GM10248 (cell line): ENCODE results near the gene GRIFIN.

Source experiments
- CTCF ChIA-PET: fragments of 300-600 bp; sonication (Branson Sonifier 250); formaldehyde crosslinking; extraction: SDS; loops from one replicate; lab custom pipeline; 2021; ENCODE audit warnings: antibody characterized with exemption; lab: Yijun Ruan, JAX
- POLR2A ChIA-PET: fragments of 350-650 bp; sonication (Branson Sonifier 250); formaldehyde crosslinking; extraction: SDS; loops from one replicate; lab custom pipeline; 2020; ENCODE audit warnings: antibody characterized with exemption; lab: Yijun Ruan, JAX
- DNase-seq: peaks from one replicate; pipeline ENCODE4 v3.0.0; 2012; ENCODE audit errors: extremely low spot score
- CTCF ChIP-seq: IDR thresholded peaks from 2 replicates; pipeline ENCODE4 v1.5.1; 2012; ENCODE audit warnings: mild to moderate bottlenecking, low read depth; ENCODE audit errors: extremely low read depth, missing control alignments, control extremely low read depth

GRIFIN gene

DNA sequence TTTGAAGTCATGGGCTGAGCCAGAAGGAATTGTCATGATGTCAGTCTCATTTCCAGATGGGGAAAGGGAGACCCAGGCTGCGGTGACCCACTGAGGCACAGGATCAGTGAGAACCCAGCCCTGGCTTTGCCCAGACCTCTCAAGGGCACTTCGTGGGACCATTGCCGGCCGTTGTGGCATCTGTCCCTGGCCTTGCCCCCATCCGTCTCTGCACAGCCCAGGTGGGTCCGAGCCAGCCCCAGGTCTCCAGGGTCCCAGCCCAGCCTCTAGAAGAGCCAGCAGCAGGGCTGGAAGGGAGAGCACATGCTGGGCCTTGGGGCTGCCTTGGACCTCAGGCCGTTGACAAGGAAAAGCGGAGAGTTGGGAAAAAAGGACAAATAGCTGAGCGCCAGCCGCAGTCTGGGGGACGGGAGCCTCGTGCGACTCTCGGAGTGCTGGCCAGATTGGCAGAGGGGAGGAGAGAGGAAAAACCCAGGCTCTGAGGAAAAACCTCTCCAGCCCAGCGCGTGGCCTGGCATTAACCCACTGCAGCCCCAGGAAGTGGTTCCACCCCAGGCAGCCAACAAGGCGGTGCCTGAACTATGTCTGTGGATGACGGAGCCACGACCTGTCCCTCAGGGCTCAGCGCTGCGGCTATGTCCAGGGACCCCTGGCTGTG, 30.2 kb downstream of the GRIFIN start:
- no peak for DNase-seq
- ChIA-PET POLR2A (no interaction called here), CTCF (interaction anchor here (11.3 kb wide), 1 partner anchor 18 kb away, joined by 240 read pairs; no protein-coding TSS in a partner anchor)
- no peak for TF ChIP-seq CTCF

DNA sequence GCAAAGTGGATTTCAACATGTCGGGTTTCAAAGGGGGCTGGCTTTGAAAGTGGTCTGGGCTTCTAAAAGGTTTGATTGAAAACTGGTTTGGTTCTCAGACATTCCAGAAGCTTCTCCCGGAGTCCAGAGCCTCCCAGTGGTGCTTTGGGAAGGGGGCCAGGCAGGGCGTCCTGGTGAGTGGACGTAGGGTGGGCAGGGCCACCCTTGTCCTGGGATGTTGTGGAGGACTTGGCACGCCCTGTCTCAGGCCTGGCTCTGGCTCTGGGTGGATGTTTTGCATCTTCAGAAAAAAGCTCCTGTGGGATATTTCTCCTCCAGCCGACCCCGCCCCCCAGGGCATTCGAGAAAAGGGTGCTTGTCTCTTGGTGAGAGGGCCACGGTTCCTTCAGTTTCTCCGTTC, 31.2 kb downstream of the GRIFIN start:
- CTCF ChIA-PET: interaction anchor here (11.3 kb wide), 1 partner anchor 19 kb away, joined by 240 read pairs; no protein-coding TSS in a partner anchor
- POLR2A ChIA-PET: no interaction called here
- TF ChIP-seq CTCF: no peak
- DNase-seq: no peak

DNA sequence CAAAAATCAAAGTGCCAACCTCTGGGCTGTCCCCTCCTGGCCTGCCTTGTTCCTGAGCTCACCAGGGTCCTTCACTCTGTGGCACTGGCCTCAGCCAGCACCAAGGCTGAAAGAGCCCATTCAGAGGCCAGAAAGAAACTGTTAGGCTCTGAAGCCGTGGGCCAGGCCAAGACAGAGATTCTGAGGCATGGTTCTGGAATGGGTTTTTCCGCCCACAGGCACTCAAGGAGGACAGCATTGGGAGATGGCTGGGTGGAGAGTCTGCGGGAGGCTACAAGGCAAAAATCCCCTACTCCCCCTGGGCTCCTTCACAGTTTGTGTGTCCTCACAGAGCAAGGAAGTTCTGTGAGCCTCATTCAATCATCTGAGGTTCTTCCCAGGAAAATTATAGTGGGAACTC, 31.7 kb downstream of the GRIFIN start:
- DNase-seq: no peak
- ChIA-PET CTCF (interaction anchor here (1.2 kb wide), 1 partner anchor 24 kb away, joined by 3 read pairs; no protein-coding TSS in a partner anchor), POLR2A (no interaction called here)
- no peak for TF ChIP-seq CTCF

GRCh38 chr7:2443491-2443890, 32.7 kb downstream of the GRIFIN start:
- CTCF ChIA-PET: interaction anchor here (1.2 kb wide), 1 partner anchor 25 kb away, joined by 3 read pairs; no protein-coding TSS in a partner anchor
- POLR2A ChIA-PET: no interaction called here
- DNase-seq: no peak
- no peak for TF ChIP-seq CTCF

DNA sequence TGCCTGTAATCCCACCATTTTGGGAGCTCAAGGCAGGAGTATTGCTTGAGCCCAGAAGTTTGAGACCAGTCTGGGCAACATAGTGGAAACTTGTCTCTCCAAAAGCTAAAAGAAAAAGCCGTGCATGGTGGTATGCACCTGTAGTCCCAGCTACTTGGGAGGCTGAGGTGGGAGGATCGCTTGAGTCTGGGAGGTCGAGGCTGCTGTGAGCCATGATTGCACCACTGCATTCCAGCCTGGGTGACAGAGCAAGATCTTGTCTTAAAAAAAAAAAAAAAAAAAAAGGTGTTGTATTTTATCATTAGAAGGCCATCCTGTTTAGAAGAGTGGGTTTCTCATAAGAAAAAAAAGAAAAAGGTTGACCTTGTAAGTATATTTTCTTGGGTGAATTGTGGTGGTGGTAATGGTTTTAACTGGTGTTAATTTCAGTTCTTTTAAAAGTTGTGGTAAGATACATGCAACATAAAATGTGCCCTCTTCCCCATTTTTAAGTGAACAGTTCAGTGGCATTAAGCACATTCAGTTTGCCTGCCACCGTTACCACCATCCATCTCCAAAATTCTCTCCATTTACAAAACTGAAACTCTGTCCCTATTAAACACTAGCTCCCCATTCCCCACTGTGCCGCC, 34.7 kb downstream of the GRIFIN start:
- ChIA-PET CTCF (interaction anchor here (1.0 to 4.0 kb wide), 3 partner anchors 10 to 239 kb away, joined by 3 to 28 read pairs (median 4); no protein-coding TSS in a partner anchor), POLR2A (no interaction called here)
- no peak for DNase-seq
- no peak for TF ChIP-seq CTCF

GRCh38 chr7:2440608-2441245, 35.5 kb downstream of the GRIFIN start:
- TF ChIP-seq CTCF: no peak
- no peak for DNase-seq
- ChIA-PET POLR2A (no interaction called here), CTCF (interaction anchor here (1.7 to 4.0 kb wide), 2 partner anchors 11 to 28 kb away, joined by 4 to 28 read pairs; no protein-coding TSS in a partner anchor)
